Stimulated activated CD8-positive, alpha-beta memory T cell treated with anti-CD3 and anti-CD28 coated beads, Interleukin-12 subunit alpha, Interleukin-12 subunit beta, amount 100 ng/mL, for 1 hour (primary cell): ENCODE measurements around the gene CST5.
"Not testable (repeated sequence)": the region's sequence is repeated elsewhere in the genome, so short reads cannot be mapped to it uniquely, and the experiment has no call there.

ENCODE experiments used
- DNase-seq: peaks from one replicate; pipeline ENCODE4 v3.0.0-alpha.2; 2020; ENCODE audit warnings: low read depth

CST5 gene

DNA sequence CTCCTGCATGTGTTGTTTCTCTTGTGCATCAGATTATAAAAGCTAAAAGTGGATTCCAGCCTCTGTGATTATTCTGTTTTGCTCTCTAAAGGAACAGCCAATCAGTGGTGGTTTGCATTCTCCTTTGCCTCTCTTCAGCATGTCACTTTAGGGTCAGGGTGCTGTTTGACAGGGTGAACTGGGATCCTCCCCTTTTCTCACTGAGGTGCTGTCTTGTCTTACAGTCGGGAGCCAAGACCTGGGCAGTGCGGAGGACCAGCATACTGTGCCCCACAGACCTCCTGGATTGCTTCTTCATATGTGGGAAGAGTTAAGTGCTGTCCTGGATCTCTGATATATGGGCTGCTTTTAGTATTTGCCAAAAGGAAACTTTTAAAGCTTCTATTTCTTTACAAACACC lies 37.9 kb downstream of the CST5 start:
- no peak for DNase-seq

DNA sequence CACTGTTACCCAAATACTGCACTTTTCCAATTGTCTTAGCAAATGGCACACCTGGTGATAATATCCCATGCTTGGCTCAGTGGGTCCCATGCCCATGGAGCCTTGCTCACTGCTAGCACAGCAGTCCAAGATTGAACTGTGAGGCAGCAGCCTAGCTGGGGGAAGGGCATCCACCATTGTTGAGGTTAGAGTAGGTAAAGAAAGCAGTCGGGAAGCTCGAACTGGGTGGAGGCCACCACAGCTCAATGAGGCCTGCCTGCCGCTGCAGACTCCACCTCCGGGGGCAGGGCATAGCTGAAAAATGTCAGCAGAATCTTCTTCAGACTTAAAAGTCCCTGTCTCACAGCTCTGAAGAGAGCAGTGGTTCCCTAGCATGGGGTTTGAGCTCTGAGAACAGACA lies 43.8 kb downstream of the CST5 start:
- no peak for DNase-seq

DNA sequence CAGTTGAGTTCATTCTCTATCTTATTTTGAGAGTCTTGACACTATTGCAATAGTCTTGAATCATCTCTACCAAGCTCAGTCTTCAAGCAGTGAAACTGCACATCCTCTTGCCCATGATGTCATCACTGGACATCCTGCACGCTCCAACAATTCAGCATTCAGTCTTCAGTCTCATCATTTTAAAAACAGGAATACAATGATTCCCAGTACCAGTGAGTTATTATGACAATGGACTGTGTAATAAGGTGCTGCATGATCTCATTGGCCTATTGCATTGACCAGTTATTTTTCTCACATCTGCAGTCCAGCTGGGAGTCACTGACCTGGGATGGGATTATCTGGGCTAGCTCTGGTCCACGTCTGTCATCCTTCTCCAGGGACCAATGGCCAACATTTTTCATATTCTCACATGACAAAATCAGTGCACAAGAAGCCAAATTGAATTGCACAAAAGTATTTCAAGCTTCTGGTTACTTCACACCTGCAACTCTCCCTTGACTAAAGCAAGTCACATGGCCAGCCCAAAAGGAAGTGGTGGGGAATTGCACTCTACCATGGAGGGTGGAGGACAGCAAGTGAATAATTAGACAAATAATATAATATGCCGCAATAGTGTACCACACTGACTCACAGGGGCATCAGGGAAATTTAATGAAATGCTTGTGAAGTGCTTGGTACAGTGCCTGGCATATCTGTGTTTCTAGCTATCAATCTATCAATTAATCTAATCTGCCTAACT lies 46.6 kb downstream of the CST5 start:
- no peak for DNase-seq

DNA sequence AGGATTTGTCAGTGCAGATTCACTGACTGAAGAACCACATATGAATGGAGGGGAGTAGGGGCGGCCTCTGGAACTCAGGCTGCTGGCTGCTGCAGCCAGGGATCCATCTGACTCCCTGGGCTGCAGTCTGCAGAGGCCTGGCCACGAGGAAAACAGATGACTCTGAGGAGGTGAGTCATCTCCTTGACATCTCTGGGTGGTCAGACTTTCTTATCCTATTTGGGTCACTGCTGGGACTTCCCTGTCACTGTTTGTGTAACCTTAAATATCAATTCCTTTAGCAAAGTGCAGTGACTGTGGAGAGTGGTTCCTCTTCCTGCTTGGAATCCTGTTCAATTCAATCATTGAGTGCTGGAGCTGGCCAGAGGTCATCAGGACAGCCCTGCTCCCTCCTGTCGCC lies 47.6 kb downstream of the CST5 start:
- DNase-seq: not testable (repeated sequence)

DNA sequence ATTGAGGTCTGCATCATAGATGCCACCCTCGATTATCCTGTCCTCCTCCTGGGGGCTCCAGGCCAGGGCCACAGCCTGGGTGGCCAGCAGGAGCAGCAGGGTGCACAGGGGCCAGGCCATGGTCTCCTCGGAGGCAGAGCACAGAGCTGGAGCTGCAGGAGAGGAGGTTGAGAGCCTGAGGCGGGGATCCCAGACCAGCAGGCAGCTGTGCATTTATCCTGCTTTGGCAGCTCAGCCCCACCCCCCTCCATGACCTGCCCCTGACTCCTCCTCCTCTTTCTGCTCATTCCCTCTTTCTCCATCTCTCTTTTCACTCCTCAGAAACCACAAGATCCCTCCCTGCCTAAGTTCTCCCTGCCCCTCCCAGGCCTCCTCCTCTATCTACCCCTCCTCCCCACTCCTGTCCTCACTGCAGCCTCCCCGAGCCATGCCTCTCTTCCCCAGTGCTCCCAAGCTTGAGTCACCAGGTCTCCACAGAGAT lies 53.0 kb downstream of the CST5 start, which contains the start of gene CST2:
CST2 (minus strand) TSS at position 189 of the 481 bp plus-strand sequence; CDS start at position 120, 69 bp downstream.
- no peak for DNase-seq
